Measurements from ENCODE around the gene P2RY8.
"Not testable (repeated sequence)": the region's sequence is repeated elsewhere in the genome, so short reads cannot be mapped to it uniquely, and the experiment has no call there.

Gene P2RY8

GRCh38 chrX:1537031-1537715 is at the start of gene P2RY8:
Gene P2RY8 (minus strand): TSS chrX:1537185. CDS start chrX:1466558, 70,627 bp downstream.
- no peak for DNase-seq (ENCODE audit: low spot score)

- DNase-seq (ENCODE audit: low spot score): no peak
These were observed 47.4 kb upstream of the P2RY8 start for GRCh38 chrX:1584237-1585011.

DNA sequence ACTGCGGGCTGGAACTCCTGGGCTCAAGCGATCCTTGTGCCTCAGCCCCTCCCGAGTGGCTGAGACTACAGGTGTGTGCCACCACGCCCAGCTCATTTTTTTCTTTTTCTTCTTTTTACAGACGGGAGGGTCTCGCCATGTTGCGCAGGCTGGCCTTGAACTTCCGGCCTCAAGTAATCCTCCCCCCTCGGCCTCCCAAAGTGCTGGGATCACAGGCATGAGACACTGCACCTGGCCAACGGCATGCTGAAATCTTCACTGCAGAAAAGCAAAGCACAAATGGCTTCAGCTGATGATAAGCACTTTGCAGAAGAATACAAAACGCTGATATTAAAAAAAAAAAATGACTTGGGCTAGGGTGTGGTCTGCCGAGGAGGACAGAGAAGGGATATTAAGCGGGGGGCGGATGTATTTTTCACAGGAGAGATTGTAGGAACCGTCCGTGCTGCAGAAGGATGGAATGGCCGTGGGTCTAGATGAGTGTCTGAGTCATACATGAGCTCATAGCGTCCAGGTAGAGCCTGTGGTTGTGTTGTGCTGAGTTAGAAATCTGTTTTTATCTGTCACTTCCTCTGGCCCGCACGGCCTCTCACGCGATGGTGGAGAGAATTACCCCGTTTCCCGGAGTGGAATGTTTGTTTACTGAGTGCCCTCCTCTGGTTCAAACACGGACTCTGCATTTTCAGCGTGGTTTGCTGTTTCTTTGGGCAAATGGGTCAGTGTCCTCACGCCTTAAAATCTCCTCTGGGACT is 45.9 kb upstream of the P2RY8 start:
- DNase-seq (ENCODE audit: low spot score): peak; percentile 20

DNA sequence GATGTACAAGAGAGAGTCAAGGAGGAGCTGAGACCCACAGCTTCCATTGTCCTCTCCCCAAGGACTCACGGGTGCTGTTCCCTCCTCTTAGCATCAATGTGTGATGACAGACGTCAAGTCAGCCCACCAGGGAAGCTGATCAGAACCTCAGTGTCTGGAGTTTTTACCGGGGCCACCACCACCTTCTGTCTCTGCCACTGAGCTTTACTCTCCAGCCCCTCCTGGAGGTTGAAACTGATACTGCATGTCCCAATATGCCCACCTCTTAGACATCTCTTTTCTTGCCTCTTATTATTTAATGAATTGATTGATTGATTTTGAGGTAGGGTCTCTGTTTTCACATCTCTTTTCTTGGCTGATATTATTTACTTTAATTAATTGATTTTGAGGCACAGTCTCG is 44.1 kb upstream of the P2RY8 start:
- DNase-seq (ENCODE audit: low spot score): peak; percentile 26

- DNase-seq (ENCODE audit: low spot score): no peak
These were observed 41.7 kb upstream of the P2RY8 start for GRCh38 chrX:1578511-1579173.

- no peak for DNase-seq (ENCODE audit: low spot score)
These were observed 40.9 kb upstream of the P2RY8 start for GRCh38 chrX:1577845-1578244.

GRCh38 chrX:1576201-1576992 is 39.4 kb upstream of the P2RY8 start:
- DNase-seq (ENCODE audit: low spot score): no peak

- DNase-seq (ENCODE audit: low spot score): not testable (repeated sequence)
These were observed 37.2 kb upstream of the P2RY8 start for GRCh38 chrX:1574181-1574580.

GRCh38 chrX:1564750-1565683 is 28.0 kb upstream of the P2RY8 start:
- no peak for DNase-seq (ENCODE audit: low spot score)

DNA sequence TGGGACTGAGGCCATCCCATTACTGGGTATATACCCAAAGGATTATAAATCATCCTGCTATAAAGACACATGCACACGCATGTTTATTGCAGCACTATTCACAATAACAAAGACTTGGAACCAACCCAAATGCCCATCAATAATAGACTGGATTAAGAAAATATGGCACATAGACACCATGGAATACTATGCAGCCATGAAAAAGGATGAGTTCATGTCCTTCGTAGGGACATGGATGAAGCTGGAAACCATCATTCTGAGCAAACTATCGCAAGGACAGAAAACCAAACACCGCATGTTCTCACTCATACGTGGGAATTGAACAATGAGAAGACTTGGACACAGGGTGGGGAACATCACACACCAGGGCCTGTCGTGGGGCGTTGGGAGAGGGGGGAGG is 27.1 kb upstream of the P2RY8 start:
- not testable (repeated sequence) for DNase-seq (ENCODE audit: low spot score)

- DNase-seq (ENCODE audit: low spot score): no peak
These were observed 24.2 kb upstream of the P2RY8 start for GRCh38 chrX:1561164-1561563.

- DNase-seq (ENCODE audit: low spot score): no peak
These were observed 21.9 kb upstream of the P2RY8 start for GRCh38 chrX:1558761-1559468.

- not testable (repeated sequence) for DNase-seq (ENCODE audit: low spot score)
These were observed 20.5 kb upstream of the P2RY8 start for GRCh38 chrX:1557442-1557841.

GRCh38 chrX:1555370-1555769 is 18.4 kb upstream of the P2RY8 start:
- no peak for DNase-seq (ENCODE audit: low spot score)

- DNase-seq (ENCODE audit: low spot score): no peak
These were observed 17.7 kb upstream of the P2RY8 start for GRCh38 chrX:1554469-1555210.

GRCh38 chrX:1551959-1552546 is 15.1 kb upstream of the P2RY8 start:
- DNase-seq (ENCODE audit: low spot score): no peak

- no peak for DNase-seq (ENCODE audit: low spot score)
These were observed 9.8 kb upstream of the P2RY8 start for GRCh38 chrX:1546691-1547251.

DNA sequence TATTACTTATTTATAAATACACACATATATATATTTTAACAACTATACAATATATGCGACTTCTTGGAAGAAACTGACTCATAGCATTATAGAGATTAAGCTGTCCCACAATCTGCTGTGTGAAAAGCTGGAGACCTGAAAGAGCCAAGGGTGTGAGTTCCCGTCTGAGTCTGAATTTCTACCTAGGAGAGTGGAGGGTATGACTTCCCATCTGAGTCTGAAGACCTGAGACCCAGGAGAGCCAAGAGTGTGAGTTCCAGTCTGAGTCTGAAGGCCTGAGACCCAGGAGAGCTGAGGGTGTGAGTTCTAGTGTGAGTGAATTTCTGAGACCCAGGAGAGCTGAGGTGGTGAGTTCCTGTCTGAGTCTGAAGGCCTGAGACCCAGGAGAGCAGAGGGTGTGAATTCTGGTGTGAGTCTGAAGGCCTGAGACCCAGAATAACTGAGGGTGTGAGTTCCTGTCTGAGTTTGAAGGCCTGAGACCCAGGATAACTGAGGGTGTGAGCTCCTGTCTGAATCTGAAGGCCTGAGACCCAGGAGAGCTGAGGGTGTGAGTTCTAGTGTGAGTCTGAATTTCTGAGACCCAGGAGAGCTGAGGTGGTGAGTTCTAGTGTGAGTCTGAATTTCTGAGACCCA is 8.9 kb upstream of the P2RY8 start:
- DNase-seq (ENCODE audit: low spot score): no peak
